A673 (cell line): ENCODE measurements around the gene MYO1D. TPM values are rescaled to one million over a fixed set of nuclear protein-coding genes. Genes with fewer than 3 reads are reported as not detected.

Experiments used
- BruUV-seq: library from RNA; stranded (reverse); fragments of 400-500 nt; replicated peaks from 2 replicates; lab custom pipeline; 2021; lab: Mats Ljungman, UMichigan
- CTCF ChIA-PET: fragments of 300-600 bp; sonication (Branson Sonifier 250); formaldehyde crosslinking; loops from one replicate; lab custom pipeline; 2022; ENCODE audit warnings: antibody characterized with exemption; lab: Charles Lee
- POLR2A ChIA-PET: fragments of 300-600 bp; sonication (Branson Sonifier 250); formaldehyde crosslinking; loops from one replicate; lab custom pipeline; 2022; ENCODE audit warnings: antibody characterized with exemption; ENCODE audit not compliant: low non-redundant PET; lab: Charles Lee
- DNase-seq: peaks from one replicate; pipeline ENCODE4 v3.0.0-alpha.2; 2015; ENCODE audit warnings: low spot score
- H3K27ac ChIP-seq: fragments of 200-600 bp; sonication (generic); 2 replicates; pipeline ENCODE4 v1.5.1; 2016; ENCODE audit warnings: mixed run types, low read depth, mild to moderate bottlenecking, mixed read lengths, antibody characterized with exemption, low read length; ENCODE audit not compliant: poor library complexity, severe bottlenecking
- H3K27me3 ChIP-seq: fragments of 200-600 bp; sonication (generic); replicated peaks from 2 replicates; pipeline ENCODE4 v1.6.1; 2017; ENCODE audit warnings: mixed run types, low read depth, mild to moderate bottlenecking, mixed read lengths, antibody characterized with exemption, low read length; ENCODE audit not compliant: insufficient read depth, poor library complexity
- H3K36me3 ChIP-seq: fragments of 200-600 bp; sonication (generic); 2 replicates; pipeline ENCODE4 v1.6.1; 2016; ENCODE audit warnings: mixed run types, mild to moderate bottlenecking, mixed read lengths, antibody characterized with exemption, low read length; ENCODE audit not compliant: insufficient read depth, poor library complexity, severe bottlenecking
- H3K4me1 ChIP-seq: fragments of 200-600 bp; sonication (generic); 2 replicates; pipeline ENCODE4 v1.6.1; 2017; ENCODE audit warnings: mixed run types, mild to moderate bottlenecking, mixed read lengths, antibody characterized with exemption, low read length; ENCODE audit not compliant: insufficient read depth, poor library complexity, severe bottlenecking
- H3K4me3 ChIP-seq: fragments of 200-600 bp; sonication (generic); 2 replicates; pipeline ENCODE4 v1.5.1; 2016; ENCODE audit warnings: low read depth, mixed run types, mild to moderate bottlenecking, mixed read lengths, low read length; ENCODE audit not compliant: poor library complexity, severe bottlenecking
- H3K9me3 ChIP-seq: fragments of 200-600 bp; sonication (generic); 2 replicates; pipeline ENCODE4 v1.6.1; 2016; ENCODE audit warnings: mixed run types, low read depth, mild to moderate bottlenecking, mixed read lengths, antibody characterized with exemption, low read length; ENCODE audit not compliant: poor library complexity, severe bottlenecking
- EZH2 ChIP-seq: fragments of 200-600 bp; sonication (generic); IDR thresholded peaks from 2 replicates; pipeline ENCODE4 v1.6.1; 2017; ENCODE audit warnings: borderline replicate concordance, low read depth, mild to moderate bottlenecking, mixed read lengths, antibody characterized with exemption, low read length; ENCODE audit not compliant: poor library complexity, severe bottlenecking
- intact Hi-C: fragments of 100-400 bp; cut with micrococcal nuclease; formaldehyde crosslinking; loops from one replicate; pipeline ENCODE4 v1.10.0; 2022; ENCODE audit not compliant: unreplicated experiment
- total RNA-seq: library from RNA; stranded (reverse); gene quantifications from 2 replicates; pipeline ENCODE4 v1.2.3, GENCODE V29; 2021
- TF ChIP-seq, protein P1 (sequence below): fragments of 300-800, 200-600 bp; sonication (generic); conservative IDR thresholded peaks from 2 replicates; pipeline ENCODE4 v1.5.1; 2017; ENCODE audit warnings: low read depth, mild to moderate bottlenecking, antibody characterized with exemption, low read length, moderate library complexity, mixed read lengths

The MYO1D gene
- total RNA-seq, 1 experiment from 2014 or later: 10.4 TPM

DNA sequence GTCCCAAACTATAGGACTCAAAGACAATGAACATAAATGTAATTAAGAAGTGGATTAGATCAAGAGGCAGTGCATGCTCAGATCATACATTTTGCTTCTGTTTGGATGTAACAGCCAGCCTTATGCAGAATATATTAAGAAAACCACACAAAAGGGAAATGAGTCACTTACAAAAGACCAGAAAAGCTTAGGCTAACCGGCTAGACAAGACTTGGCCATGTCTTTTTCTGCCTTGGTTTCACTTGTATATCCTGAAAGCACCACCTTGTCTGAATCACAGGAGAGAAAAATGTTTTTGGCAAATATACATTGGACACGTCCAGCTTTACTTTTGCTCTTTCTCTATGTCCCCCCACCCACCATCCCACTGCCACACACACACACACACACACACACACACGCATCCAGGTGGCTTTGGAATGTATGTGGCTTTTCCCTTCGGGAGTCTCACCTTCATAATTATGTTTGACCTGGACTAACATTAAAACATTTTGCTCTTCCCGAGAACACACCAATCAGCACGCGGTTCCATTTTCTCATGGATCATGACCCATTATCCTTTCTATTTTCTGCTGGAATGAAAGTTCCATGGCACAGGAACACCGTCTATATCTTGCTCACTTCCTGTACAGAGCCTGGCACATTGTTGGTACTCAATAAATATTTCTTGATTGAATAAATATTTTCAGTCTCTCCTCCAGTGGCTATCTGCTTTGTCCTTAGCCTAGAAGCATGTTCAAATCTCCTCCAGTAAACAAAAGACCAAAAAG lies 325.6 kb downstream of the MYO1D start:
- intact Hi-C loops: no loop called here
- ChIA-PET POLR2A (no interaction called here), CTCF (no interaction called here)
- Histone ChIP-seq H3K4me1 (no peaks in the 10 kb centered on the region), H3K27ac (no peak overlapping the region), H3K9me3 (no peaks in the 10 kb centered on the region), H3K4me3 (no peak overlapping the region), H3K36me3 (no peaks in the 10 kb centered on the region), H3K27me3 (no peaks in the 10 kb centered on the region)
- no peak for DNase-seq
- no TSS peak for BruUV-seq
- no peak for TF ChIP-seq EZH2
- TF ChIP-seq, protein P1, sequence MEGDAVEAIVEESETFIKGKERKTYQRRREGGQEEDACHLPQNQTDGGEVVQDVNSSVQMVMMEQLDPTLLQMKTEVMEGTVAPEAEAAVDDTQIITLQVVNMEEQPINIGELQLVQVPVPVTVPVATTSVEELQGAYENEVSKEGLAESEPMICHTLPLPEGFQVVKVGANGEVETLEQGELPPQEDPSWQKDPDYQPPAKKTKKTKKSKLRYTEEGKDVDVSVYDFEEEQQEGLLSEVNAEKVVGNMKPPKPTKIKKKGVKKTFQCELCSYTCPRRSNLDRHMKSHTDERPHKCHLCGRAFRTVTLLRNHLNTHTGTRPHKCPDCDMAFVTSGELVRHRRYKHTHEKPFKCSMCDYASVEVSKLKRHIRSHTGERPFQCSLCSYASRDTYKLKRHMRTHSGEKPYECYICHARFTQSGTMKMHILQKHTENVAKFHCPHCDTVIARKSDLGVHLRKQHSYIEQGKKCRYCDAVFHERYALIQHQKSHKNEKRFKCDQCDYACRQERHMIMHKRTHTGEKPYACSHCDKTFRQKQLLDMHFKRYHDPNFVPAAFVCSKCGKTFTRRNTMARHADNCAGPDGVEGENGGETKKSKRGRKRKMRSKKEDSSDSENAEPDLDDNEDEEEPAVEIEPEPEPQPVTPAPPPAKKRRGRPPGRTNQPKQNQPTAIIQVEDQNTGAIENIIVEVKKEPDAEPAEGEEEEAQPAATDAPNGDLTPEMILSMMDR: no peak

- no peak overlapping the region for H3K27ac ChIP-seq
- TF ChIP-seq EZH2: no peak
- TF ChIP-seq, protein P1: no peak
- ChIA-PET POLR2A (no interaction called here), CTCF (no interaction called here)
- no peak for DNase-seq
- no peaks in the 10 kb centered on the region for H3K4me1 ChIP-seq
- intact Hi-C loops: no loop called here
- no TSS peak for BruUV-seq
- no peaks in the 10 kb centered on the region for H3K36me3 ChIP-seq
- H3K27me3 ChIP-seq: no peaks in the 10 kb centered on the region
- no peaks in the 10 kb centered on the region for H3K9me3 ChIP-seq
- no peak overlapping the region for H3K4me3 ChIP-seq
Measured at GRCh38 chr17:32549559-32549958, 327.4 kb downstream of the MYO1D start.

GRCh38 chr17:32546031-32546444 lies 330.9 kb downstream of the MYO1D start:
- no peak for DNase-seq
- Histone ChIP-seq H3K27me3 (no peaks in the 10 kb centered on the region), H3K9me3 (no peaks in the 10 kb centered on the region), H3K4me3 (no peak overlapping the region), H3K27ac (no peak overlapping the region), H3K36me3 (no peaks in the 10 kb centered on the region), H3K4me1 (no peaks in the 10 kb centered on the region)
- TF ChIP-seq, protein P1: no peak
- TF ChIP-seq EZH2: no peak
- intact Hi-C loops: no loop called here
- POLR2A ChIA-PET: no interaction called here
- CTCF ChIA-PET: no interaction called here
- BruUV-seq: no TSS peak
